Sigmoid colon (tissue), 4 donors: ENCODE results near the gene NDE1.

Source experiments
- EP300 ChIP-seq, 4 donors: sonication (generic); formaldehyde crosslinking; IDR thresholded peaks; one replicate each; pipeline ENCODE4 v1.6.1; 2017; ENCODE audit warnings: antibody characterized with exemption in 4 of 4
- POLR2A ChIP-seq, 2 donors: fragments of 450-650 bp; IDR thresholded peaks; one replicate each; pipeline ENCODE4 v1.6.1; 2016; ENCODE audit warnings: antibody characterized with exemption in 2 of 2, mild to moderate bottlenecking in 2 of 2, moderate library complexity in 2 of 2
- TF ChIP-seq, protein P1 (sequence below), 4 experiments: fragments of 450-650 bp in 3 of 4; fragments of 200-600 bp in 1 of 4; IDR thresholded peaks; one replicate each; pipeline ENCODE4 v1.5.1; 2016 to 2019; ENCODE audit warnings: antibody characterized with exemption in 4 of 4, mild to moderate bottlenecking in 3 of 4, moderate library complexity in 2 of 4

DNA sequence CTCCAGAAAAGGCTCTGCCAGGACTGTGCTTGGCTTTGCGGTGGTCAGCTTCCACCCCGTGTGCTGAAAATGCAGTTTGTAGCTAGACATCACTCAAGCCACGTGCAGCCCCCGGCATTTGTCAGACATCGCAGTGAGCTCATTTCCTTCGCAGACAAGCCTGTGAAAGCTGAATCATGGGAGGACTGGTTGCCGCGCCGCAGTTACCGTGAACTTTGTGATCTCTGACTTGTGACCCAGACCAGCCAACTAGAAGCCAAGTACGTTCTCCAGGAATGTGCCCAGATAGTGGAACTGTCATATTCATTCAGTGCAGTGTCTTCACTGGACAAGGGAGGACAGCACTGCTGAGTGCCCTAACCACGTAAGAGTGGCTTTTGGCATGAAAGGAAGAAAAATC lies 58.1 kb downstream of the NDE1 start:
- TF ChIP-seq, protein P1, sequence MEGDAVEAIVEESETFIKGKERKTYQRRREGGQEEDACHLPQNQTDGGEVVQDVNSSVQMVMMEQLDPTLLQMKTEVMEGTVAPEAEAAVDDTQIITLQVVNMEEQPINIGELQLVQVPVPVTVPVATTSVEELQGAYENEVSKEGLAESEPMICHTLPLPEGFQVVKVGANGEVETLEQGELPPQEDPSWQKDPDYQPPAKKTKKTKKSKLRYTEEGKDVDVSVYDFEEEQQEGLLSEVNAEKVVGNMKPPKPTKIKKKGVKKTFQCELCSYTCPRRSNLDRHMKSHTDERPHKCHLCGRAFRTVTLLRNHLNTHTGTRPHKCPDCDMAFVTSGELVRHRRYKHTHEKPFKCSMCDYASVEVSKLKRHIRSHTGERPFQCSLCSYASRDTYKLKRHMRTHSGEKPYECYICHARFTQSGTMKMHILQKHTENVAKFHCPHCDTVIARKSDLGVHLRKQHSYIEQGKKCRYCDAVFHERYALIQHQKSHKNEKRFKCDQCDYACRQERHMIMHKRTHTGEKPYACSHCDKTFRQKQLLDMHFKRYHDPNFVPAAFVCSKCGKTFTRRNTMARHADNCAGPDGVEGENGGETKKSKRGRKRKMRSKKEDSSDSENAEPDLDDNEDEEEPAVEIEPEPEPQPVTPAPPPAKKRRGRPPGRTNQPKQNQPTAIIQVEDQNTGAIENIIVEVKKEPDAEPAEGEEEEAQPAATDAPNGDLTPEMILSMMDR (IDR thresholded peaks at IDR 0.05), result no peak
- TF ChIP-seq EP300 (IDR thresholded peaks at IDR 0.05) (no peak), POLR2A (IDR thresholded peaks at IDR 0.05) (no peak)
